ENCODE measurements around the gene TMEM200A.

DNA sequence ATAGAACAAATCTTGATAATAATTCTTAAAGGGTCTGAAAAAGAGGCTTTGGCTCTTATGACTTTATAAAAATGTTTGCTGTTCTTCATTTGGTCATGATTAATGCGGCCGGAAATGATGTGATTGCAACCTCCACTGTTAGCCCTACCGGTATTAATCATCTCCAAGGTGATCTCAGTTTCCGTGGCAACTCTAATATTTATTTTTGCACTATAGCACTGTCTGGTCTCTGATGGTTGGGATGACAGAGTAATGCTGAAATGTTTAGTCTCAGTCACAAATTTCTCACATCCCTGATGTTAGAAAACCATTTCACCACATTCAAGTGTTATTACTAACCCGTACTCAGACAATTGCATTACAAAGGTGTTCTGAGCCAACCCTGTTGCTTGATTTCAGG is 87.4 kb downstream of the TMEM200A start:
- TF ChIP-seq, protein P1, sequence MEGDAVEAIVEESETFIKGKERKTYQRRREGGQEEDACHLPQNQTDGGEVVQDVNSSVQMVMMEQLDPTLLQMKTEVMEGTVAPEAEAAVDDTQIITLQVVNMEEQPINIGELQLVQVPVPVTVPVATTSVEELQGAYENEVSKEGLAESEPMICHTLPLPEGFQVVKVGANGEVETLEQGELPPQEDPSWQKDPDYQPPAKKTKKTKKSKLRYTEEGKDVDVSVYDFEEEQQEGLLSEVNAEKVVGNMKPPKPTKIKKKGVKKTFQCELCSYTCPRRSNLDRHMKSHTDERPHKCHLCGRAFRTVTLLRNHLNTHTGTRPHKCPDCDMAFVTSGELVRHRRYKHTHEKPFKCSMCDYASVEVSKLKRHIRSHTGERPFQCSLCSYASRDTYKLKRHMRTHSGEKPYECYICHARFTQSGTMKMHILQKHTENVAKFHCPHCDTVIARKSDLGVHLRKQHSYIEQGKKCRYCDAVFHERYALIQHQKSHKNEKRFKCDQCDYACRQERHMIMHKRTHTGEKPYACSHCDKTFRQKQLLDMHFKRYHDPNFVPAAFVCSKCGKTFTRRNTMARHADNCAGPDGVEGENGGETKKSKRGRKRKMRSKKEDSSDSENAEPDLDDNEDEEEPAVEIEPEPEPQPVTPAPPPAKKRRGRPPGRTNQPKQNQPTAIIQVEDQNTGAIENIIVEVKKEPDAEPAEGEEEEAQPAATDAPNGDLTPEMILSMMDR (IDR thresholded peaks at IDR 0.05; ENCODE audit: low read depth, low read length) = no peak
- TF ChIP-seq EZH2phosphoT487 (IDR thresholded peaks at IDR 0.05; ENCODE audit: low read depth) = no peak

Data from OCI-LY3 (cell line).